ENCODE results near the gene C22orf31. TPM values are rescaled to one million over a fixed set of nuclear protein-coding genes. Genes with fewer than 3 reads are reported as not detected.

C22orf31 gene
- total RNA-seq, 2 donors from 2014 or later = not detected

- Histone ChIP-seq H3K27me3 (replicated peaks; ENCODE audit: insufficient read depth) (no peaks in the 10 kb centered on the region), H3K4me3 (no peak overlapping the region), H3K27ac (no peak overlapping the region), H3K36me3 (no peaks in the 10 kb centered on the region), H3K9me3 (no peaks in the 10 kb centered on the region), H3K4me1 (ENCODE audit: control insufficient read depth in 1 of 2, low read depth in 2 of 2) (no peaks in the 10 kb centered on the region)
- DNase-seq (ENCODE audit: low spot score) (no peak), ATAC-seq (ENCODE audit: insufficient number of reproducible peaks, low FRiP score, low read depth) (no peak)
- TF ChIP-seq, protein P1, sequence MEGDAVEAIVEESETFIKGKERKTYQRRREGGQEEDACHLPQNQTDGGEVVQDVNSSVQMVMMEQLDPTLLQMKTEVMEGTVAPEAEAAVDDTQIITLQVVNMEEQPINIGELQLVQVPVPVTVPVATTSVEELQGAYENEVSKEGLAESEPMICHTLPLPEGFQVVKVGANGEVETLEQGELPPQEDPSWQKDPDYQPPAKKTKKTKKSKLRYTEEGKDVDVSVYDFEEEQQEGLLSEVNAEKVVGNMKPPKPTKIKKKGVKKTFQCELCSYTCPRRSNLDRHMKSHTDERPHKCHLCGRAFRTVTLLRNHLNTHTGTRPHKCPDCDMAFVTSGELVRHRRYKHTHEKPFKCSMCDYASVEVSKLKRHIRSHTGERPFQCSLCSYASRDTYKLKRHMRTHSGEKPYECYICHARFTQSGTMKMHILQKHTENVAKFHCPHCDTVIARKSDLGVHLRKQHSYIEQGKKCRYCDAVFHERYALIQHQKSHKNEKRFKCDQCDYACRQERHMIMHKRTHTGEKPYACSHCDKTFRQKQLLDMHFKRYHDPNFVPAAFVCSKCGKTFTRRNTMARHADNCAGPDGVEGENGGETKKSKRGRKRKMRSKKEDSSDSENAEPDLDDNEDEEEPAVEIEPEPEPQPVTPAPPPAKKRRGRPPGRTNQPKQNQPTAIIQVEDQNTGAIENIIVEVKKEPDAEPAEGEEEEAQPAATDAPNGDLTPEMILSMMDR (IDR thresholded peaks at IDR 0.05) = no peak
Measured at GRCh38 chr22:29062286-29062821, 723 bp upstream of the C22orf31 start.

DNA sequence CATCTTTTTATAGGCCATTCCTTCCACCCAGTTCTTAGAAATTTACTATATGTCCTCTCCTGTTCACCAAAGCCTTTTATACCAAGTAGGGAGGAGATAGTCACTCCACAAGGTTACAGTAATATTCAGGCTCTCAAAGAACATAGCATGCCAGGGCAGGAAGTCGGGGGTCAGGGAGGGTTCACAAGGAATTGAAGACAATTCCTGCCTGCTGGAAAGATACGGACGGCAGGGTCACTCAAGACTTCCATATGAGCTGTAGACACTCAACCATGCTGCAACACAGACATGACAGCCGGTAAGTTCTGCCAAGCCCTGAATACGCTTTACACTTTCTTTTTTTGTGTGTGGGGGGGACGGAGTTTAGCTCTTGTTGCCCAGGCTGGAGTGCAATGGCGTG lies 700 bp downstream of the C22orf31 start:
- Histone ChIP-seq H3K27me3 (replicated peaks; ENCODE audit: insufficient read depth) (no peaks in the 10 kb centered on the region), H3K36me3 (no peaks in the 10 kb centered on the region), H3K9me3 (no peaks in the 10 kb centered on the region), H3K4me3 (no peak overlapping the region), H3K27ac (no peak overlapping the region), H3K4me1 (ENCODE audit: control insufficient read depth in 1 of 2, low read depth in 2 of 2) (no peaks in the 10 kb centered on the region)
- no peak for DNase-seq (ENCODE audit: low spot score)
- no peak for ATAC-seq (ENCODE audit: insufficient number of reproducible peaks, low FRiP score, low read depth)
- TF ChIP-seq, protein P1 (IDR thresholded peaks at IDR 0.05) = no peak

GRCh38 chr22:29060251-29060869 lies 1.3 kb downstream of the C22orf31 start:
- DNase-seq (ENCODE audit: low spot score) (no peak), ATAC-seq (ENCODE audit: insufficient number of reproducible peaks, low FRiP score, low read depth) (no peak)
- H3K36me3 ChIP-seq = no peaks in the 10 kb centered on the region
- H3K27me3 ChIP-seq (replicated peaks; ENCODE audit: insufficient read depth) = no peaks in the 10 kb centered on the region
- no peaks in the 10 kb centered on the region for H3K4me1 ChIP-seq (ENCODE audit: control insufficient read depth in 1 of 2, low read depth in 2 of 2)
- H3K9me3 ChIP-seq = no peaks in the 10 kb centered on the region
- TF ChIP-seq, protein P1 (IDR thresholded peaks at IDR 0.05) = no peak
- no peak overlapping the region for H3K27ac ChIP-seq
- no peak overlapping the region for H3K4me3 ChIP-seq

DNA sequence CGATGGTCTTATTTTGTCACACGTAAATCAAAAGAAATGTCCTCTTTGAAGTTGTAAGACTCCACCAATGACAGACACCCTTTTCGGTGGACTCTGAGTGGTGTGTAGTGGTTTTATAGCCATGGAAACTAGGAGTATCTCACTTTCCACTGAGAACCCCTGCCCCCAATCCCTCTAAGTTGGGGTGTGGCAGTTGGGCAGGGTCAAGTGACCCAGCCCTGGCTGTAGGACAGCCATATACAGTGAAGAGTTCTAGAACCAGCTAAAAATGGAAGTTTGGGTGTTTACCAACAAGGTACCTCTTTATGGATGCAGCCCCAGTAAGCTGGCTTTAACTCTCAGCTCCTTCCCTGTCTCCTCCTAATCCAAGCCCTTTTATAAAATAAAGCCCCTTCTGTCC lies 5.2 kb downstream of the C22orf31 start:
- H3K4me1 ChIP-seq (ENCODE audit: control insufficient read depth in 1 of 2, low read depth in 2 of 2) = no peaks in the 10 kb centered on the region
- no peak overlapping the region for H3K4me3 ChIP-seq
- DNase-seq (ENCODE audit: low spot score) (no peak), ATAC-seq (ENCODE audit: insufficient number of reproducible peaks, low FRiP score, low read depth) (no peak)
- H3K36me3 ChIP-seq = no peaks in the 10 kb centered on the region
- H3K27me3 ChIP-seq (replicated peaks; ENCODE audit: insufficient read depth) = no peaks in the 10 kb centered on the region
- no peak overlapping the region for H3K27ac ChIP-seq
- no peaks in the 10 kb centered on the region for H3K9me3 ChIP-seq
- TF ChIP-seq, protein P1 (IDR thresholded peaks at IDR 0.05) = no peak

GRCh38 chr22:29055192-29055830 lies 6.3 kb downstream of the C22orf31 start:
- DNase-seq (ENCODE audit: low spot score) (no peak), ATAC-seq (ENCODE audit: insufficient number of reproducible peaks, low FRiP score, low read depth) (no peak)
- peaks cover 5% of the 10 kb centered on the region for H3K36me3 ChIP-seq
- H3K27ac ChIP-seq = no peak overlapping the region
- no peaks in the 10 kb centered on the region for H3K4me1 ChIP-seq (ENCODE audit: control insufficient read depth in 1 of 2, low read depth in 2 of 2)
- H3K4me3 ChIP-seq = no peak overlapping the region
- TF ChIP-seq, protein P1 (IDR thresholded peaks at IDR 0.05) = no peak
- no peaks in the 10 kb centered on the region for H3K27me3 ChIP-seq (replicated peaks; ENCODE audit: insufficient read depth)
- no peaks in the 10 kb centered on the region for H3K9me3 ChIP-seq

Measured in thoracic aorta (tissue), 2 donors.